Keratinocyte (primary cell): ENCODE measurements around the gene PLAAT1. TPM values are rescaled to one million over a fixed set of nuclear protein-coding genes. Genes with fewer than 3 reads are reported as not detected.

Experiments
- DNase-seq: peaks from one replicate; pipeline ENCODE4 v3.0.0-alpha.2; 2011; ENCODE audit warnings: low read depth, missing footprints, low spot score
- FAIRE-seq: peaks from 2 replicates; lab custom pipeline; 2011; peaks lifted over from hg19 to GRCh38; lab: Jason Lieb, UNC
- H2AFZ ChIP-seq: 2 replicates; pipeline ENCODE4 v1.6.0; 2012; ENCODE audit warnings: low read length, control low read depth, inconsistent platforms; ENCODE audit not compliant: control insufficient read depth
- H3K27ac ChIP-seq: 2 replicates; pipeline ENCODE4 v1.5.1; 2011; ENCODE audit warnings: low read length; ENCODE audit not compliant: control insufficient read depth, insufficient read depth
- H3K27me3 ChIP-seq: 3 replicates; pipeline ENCODE4 v1.6.0; 2011; ENCODE audit warnings: low read length; ENCODE audit not compliant: control insufficient read depth, insufficient read depth; ENCODE audit errors: extremely low read depth
- H3K36me3 ChIP-seq, 2 experiments: 2 replicates in 1 of 2; 3 replicates in 1 of 2; pipeline ENCODE4 v1.5.1; 2011; ENCODE audit warnings: low read length in 2 of 2, mild to moderate bottlenecking in 1 of 2; ENCODE audit not compliant: control insufficient read depth in 2 of 2, insufficient read depth in 2 of 2; ENCODE audit errors: extremely low read depth in 1 of 2
- H3K4me1 ChIP-seq: 3 replicates; pipeline ENCODE4 v1.5.1; 2011; ENCODE audit warnings: low read length; ENCODE audit not compliant: control insufficient read depth, insufficient read depth; ENCODE audit errors: extremely low read depth
- H3K4me2 ChIP-seq: 3 replicates; pipeline ENCODE4 v1.6.0; 2011; ENCODE audit warnings: low read depth, low read length; ENCODE audit not compliant: control insufficient read depth, insufficient read depth; ENCODE audit errors: extremely low read depth
- H3K4me3 ChIP-seq, 3 experiments: fragments of 200-600 bp in 1 of 3; sonication (generic) in 1 of 3; 2 replicates in 2 of 3; 3 replicates in 1 of 3; pipeline ENCODE4 v1.5.1; 2011 to 2016; ENCODE audit warnings: low read length in 3 of 3, mild to moderate bottlenecking in 3 of 3, control low read depth in 2 of 3, inconsistent platforms in 1 of 3, low read depth in 1 of 3, mixed read lengths in 1 of 3, mixed run types in 1 of 3, moderate library complexity in 1 of 3; ENCODE audit not compliant: control insufficient read depth in 2 of 3, insufficient read depth in 2 of 3; ENCODE audit errors: extremely low read depth in 1 of 3
- H3K79me2 ChIP-seq: 2 replicates; pipeline ENCODE4 v1.6.0; 2012; ENCODE audit warnings: low read length; ENCODE audit not compliant: control insufficient read depth, insufficient read depth
- H3K9ac ChIP-seq: 3 replicates; pipeline ENCODE4 v1.6.0; 2011; ENCODE audit warnings: low read length; ENCODE audit not compliant: control insufficient read depth, insufficient read depth; ENCODE audit errors: extremely low read depth
- H3K9me1 ChIP-seq: 3 replicates; pipeline ENCODE4 v1.6.0; 2011; ENCODE audit warnings: low read length; ENCODE audit not compliant: control insufficient read depth, insufficient read depth; ENCODE audit errors: extremely low read depth
- H3K9me3 ChIP-seq: 2 replicates; pipeline ENCODE4 v1.5.1; 2012; ENCODE audit warnings: low read depth, low read length; ENCODE audit not compliant: control insufficient read depth
- H4K20me1 ChIP-seq: 3 replicates; pipeline ENCODE4 v1.6.0; 2011; ENCODE audit warnings: low read length; ENCODE audit not compliant: control insufficient read depth, insufficient read depth; ENCODE audit errors: extremely low read depth
- CTCF ChIP-seq, 3 experiments: IDR thresholded peaks in 1 of 3; conservative IDR thresholded peaks in 1 of 3; optimal IDR thresholded peaks in 1 of 3; 2 replicates in 2 of 3; 3 replicates in 1 of 3; pipeline versions ENCODE3 to v1.5.1; 2011; ENCODE audit warnings: low read length in 3 of 3, mild to moderate bottlenecking in 3 of 3, moderate library complexity in 2 of 3, control low read depth in 1 of 3, inconsistent platforms in 1 of 3; ENCODE audit not compliant: insufficient read depth in 2 of 3; ENCODE audit errors: extremely low read depth in 1 of 3
- EZH2 ChIP-seq: IDR thresholded peaks from one replicate; pipeline ENCODE4 v1.6.1; 2012; ENCODE audit warnings: inconsistent platforms, mild to moderate bottlenecking, low read length, moderate library complexity
- dilution Hi-C: fragments of 300-500 bp; cut with MboI; formaldehyde crosslinking; loops from one replicate; pipeline ENCODE4 v1.7.0; 2020; ENCODE audit warnings: low sequenced_read_pairs; ENCODE audit not compliant: extremely low pct_ligation_motif_present
- polyA plus RNA-seq, 5 experiments: library from polyadenylated mRNA; depleted of rRNA in 3 of 5; stranded (reverse) in 3 of 5; stranded (forward) in 1 of 5; unstranded in 1 of 5; fragments of >200 nt; gene quantifications; 1 replicate in 1 of 5; 2 replicates in 3 of 5; 3 replicates in 1 of 5; pipeline versions ENCODE4 v1.2.1 to v1.2.3, GENCODE V29; 2011 to 2012; ENCODE audit warnings: missing spikeins in 2 of 5, low read depth in 1 of 5, low replicate concordance in 1 of 5

Gene PLAAT1
- polyA plus RNA-seq, 1 donor (not counting 4 experiments of a cell fraction or from before 2014, with no cell fraction given) = 0.55 TPM

DNA sequence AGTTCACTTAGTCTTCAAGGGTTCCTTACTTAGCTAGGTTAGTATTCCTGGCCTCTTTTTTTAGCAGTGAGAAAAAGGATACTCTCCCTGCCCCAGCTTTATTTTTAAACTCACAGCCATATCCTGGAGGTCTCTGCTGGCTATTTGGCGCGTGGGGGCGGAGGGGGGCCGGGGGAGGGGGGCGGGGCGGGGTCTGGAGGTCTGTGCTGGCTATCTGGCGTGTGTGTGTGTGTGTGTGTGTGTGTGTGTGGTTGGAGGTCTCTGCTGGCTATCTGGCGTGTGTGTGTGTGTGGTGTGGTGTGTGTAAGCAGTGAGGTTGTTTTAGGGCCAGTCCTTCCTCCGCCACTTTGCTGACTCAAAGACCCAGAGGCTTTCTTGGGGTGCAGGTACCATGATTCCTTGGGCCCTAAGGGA, 579 bp upstream of the PLAAT1 start:
- no peaks in the 10 kb centered on the region for H3K9me3 ChIP-seq
- no peaks in the 10 kb centered on the region for H4K20me1 ChIP-seq
- DNase-seq (no peak), FAIRE-seq (no peak)
- no peaks in the 10 kb centered on the region for H3K36me3 ChIP-seq
- peak overlapping the region; percentile 79 for H2AFZ ChIP-seq
- peaks cover 9% of the 10 kb centered on the region for H3K27me3 ChIP-seq
- no peak overlapping the region for H3K27ac ChIP-seq
- peak overlapping the region; percentile 86 for H3K4me2 ChIP-seq
- no peaks in the 10 kb centered on the region for H3K79me2 ChIP-seq
- no peak overlapping the region for H3K9ac ChIP-seq
- dilution Hi-C loops = no loop called here
- no peaks in the 10 kb centered on the region for H3K9me1 ChIP-seq
- peaks cover 5% of the 10 kb centered on the region for H3K4me1 ChIP-seq
- peak overlapping the region; percentile 34 to 71 (median 60) for H3K4me3 ChIP-seq
- TF ChIP-seq EZH2 (no peak), CTCF (optimal IDR thresholded peaks at IDR 0.05 in 1 of 3, IDR thresholded peaks at IDR 0.05 in 1 of 3, conservative IDR thresholded peaks at IDR 0.05 in 1 of 3; ENCODE audit: extremely low read depth in 1 of 3, insufficient read depth in 2 of 3, low read length in 3 of 3) (no peak)

DNA sequence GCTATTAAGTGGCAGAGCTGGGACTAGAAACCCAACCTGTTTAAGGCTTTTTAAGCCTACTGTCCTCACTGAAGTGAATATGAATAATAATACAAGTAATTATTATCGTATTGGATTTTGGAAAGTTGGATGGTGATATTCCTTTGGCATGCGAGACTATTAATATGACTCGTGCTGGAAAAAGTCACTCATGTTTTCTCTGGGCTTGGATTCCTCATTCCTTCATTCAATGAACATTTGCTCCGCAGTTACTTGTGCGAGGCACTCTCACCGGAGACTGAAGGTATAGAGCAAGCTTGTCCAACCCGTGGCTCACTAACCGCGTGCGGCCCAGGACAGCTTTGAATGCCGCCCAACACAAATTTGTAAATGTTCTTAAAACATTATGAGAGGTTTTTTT, 694 bp downstream of the PLAAT1 start:
- no peaks in the 10 kb centered on the region for H4K20me1 ChIP-seq
- peaks cover 5% of the 10 kb centered on the region for H3K4me1 ChIP-seq
- DNase-seq (no peak), FAIRE-seq (no peak)
- H3K9ac ChIP-seq = no peak overlapping the region
- no peaks in the 10 kb centered on the region for H3K9me1 ChIP-seq
- no peak overlapping the region for H3K27ac ChIP-seq
- H3K4me3 ChIP-seq = peak overlapping the region in 2 of 3 experiments; percentile 42 to 57
- H3K36me3 ChIP-seq = no peaks in the 10 kb centered on the region
- H3K27me3 ChIP-seq = peaks cover 9% of the 10 kb centered on the region
- no peaks in the 10 kb centered on the region for H3K79me2 ChIP-seq
- no peak for TF ChIP-seq CTCF (optimal IDR thresholded peaks at IDR 0.05 in 1 of 3, IDR thresholded peaks at IDR 0.05 in 1 of 3, conservative IDR thresholded peaks at IDR 0.05 in 1 of 3; ENCODE audit: extremely low read depth in 1 of 3, insufficient read depth in 2 of 3, low read length in 3 of 3)
- no peak for TF ChIP-seq EZH2
- dilution Hi-C loops = no loop called here
- H2AFZ ChIP-seq = peak overlapping the region; percentile 79
- H3K9me3 ChIP-seq = no peaks in the 10 kb centered on the region
- peak overlapping the region; percentile 60 for H3K4me2 ChIP-seq
